Loucy (cell line): ENCODE measurements around the gene SLC5A6.

Source experiments
- EZH2phosphoT487 ChIP-seq: fragments of 200-600 bp; IDR thresholded peaks from 2 replicates; pipeline ENCODE4 v1.6.1; 2018; ENCODE audit warnings: antibody characterized with exemption, mild to moderate bottlenecking, moderate library complexity, borderline replicate concordance
- TF ChIP-seq, protein P1 (sequence below): fragments of 200-600 bp; sonication (generic); conservative IDR thresholded peaks from 2 replicates; pipeline ENCODE4 v1.5.1; 2014; ENCODE audit warnings: mild to moderate bottlenecking, antibody characterized with exemption, low read length

DNA sequence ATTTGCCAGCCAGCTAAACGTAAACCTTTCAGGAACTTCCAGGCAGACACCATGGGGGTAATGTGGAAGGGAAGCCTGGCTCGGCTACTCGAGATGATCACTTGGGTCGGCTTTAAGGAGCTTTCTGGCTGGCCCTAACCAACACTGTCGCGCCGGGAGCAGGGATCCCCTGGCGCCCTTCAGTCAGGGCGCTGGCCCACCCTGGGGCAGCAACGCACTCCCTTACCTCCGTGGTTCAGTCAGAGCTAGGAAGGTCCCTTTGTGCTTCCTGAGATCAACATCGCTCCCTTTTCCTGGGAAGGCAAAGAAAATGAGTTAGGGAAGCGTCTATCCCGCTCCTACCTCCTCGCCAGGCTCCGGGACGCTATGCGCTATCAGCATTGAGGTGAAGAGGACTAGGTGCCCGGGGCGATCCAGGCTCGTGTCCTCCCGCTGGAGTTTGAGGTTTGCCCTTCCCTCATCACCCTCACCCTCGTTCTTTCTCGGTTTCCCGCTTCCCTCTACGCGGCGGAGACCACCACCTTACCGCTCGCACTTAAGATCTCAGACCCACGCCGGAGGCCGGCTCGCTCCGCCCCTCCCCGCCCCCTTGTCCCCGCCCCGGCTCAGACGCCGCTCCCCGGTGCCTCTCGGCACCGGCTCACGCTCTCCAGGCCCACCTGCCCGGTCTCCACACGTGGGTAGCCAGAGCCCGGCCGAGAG lies 676 bp downstream of the SLC5A6 start:
- TF ChIP-seq, protein P1, sequence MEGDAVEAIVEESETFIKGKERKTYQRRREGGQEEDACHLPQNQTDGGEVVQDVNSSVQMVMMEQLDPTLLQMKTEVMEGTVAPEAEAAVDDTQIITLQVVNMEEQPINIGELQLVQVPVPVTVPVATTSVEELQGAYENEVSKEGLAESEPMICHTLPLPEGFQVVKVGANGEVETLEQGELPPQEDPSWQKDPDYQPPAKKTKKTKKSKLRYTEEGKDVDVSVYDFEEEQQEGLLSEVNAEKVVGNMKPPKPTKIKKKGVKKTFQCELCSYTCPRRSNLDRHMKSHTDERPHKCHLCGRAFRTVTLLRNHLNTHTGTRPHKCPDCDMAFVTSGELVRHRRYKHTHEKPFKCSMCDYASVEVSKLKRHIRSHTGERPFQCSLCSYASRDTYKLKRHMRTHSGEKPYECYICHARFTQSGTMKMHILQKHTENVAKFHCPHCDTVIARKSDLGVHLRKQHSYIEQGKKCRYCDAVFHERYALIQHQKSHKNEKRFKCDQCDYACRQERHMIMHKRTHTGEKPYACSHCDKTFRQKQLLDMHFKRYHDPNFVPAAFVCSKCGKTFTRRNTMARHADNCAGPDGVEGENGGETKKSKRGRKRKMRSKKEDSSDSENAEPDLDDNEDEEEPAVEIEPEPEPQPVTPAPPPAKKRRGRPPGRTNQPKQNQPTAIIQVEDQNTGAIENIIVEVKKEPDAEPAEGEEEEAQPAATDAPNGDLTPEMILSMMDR: no peak
- TF ChIP-seq EZH2phosphoT487: no peak
